Panc1 (cell line): ENCODE results near the gene TANK. TPM values are rescaled to one million over a fixed set of nuclear protein-coding genes. Genes with fewer than 3 reads are reported as not detected.

Experiments
- ATAC-seq: fragments of 200-7000 bp; cut with Tn5 transposase; 2 replicates; pipeline ENCODE4 v1.9.1; 2020; ENCODE audit warnings: mild to moderate bottlenecking, moderate library complexity
- BruUV-seq: library from RNA; stranded (reverse); fragments of 400-500 nt; replicated peaks from 2 replicates; lab custom pipeline; 2021; lab: Mats Ljungman, UMichigan
- CTCF ChIA-PET: fragments of 300-600 bp; sonication (Branson Sonifier 250); formaldehyde crosslinking; loops from one replicate; lab custom pipeline; 2022; ENCODE audit warnings: antibody characterized with exemption; lab: Charles Lee
- POLR2A ChIA-PET: fragments of 300-600 bp; sonication (Branson Sonifier 250); formaldehyde crosslinking; loops from one replicate; lab custom pipeline; 2022; ENCODE audit warnings: antibody characterized with exemption; lab: Charles Lee
- DNase-seq: peaks from one replicate; pipeline ENCODE4 v3.0.0-alpha.2; 2010; ENCODE audit warnings: low read depth, low spot score
- H3K27ac ChIP-seq: 2 replicates; pipeline ENCODE4 v1.5.1; 2011; ENCODE audit warnings: mild to moderate bottlenecking, low read length, inconsistent platforms
- H3K27me3 ChIP-seq: fragments of 200-500 bp; sonication (Bioruptor generic); 2 replicates; pipeline ENCODE4 v1.6.0; 2014; ENCODE audit warnings: low read length, inconsistent platforms; ENCODE audit not compliant: control insufficient read depth, insufficient read depth
- H3K36me3 ChIP-seq: fragments of 200-500 bp; sonication (Bioruptor generic); 2 replicates; pipeline ENCODE4 v1.5.1; 2014; ENCODE audit warnings: inconsistent platforms, mild to moderate bottlenecking, low read length, moderate library complexity; ENCODE audit not compliant: control insufficient read depth, insufficient read depth
- H3K4me1 ChIP-seq: 2 replicates; pipeline ENCODE4 v1.5.1; 2011; ENCODE audit warnings: inconsistent platforms, mild to moderate bottlenecking, low read length, moderate library complexity; ENCODE audit not compliant: control insufficient read depth, insufficient read depth
- H3K4me3 ChIP-seq, 2 experiments: 2 replicates each; pipeline ENCODE4 v1.5.1; 2011 to 2012; ENCODE audit warnings: low read depth in 2 of 2, low read length in 2 of 2, mild to moderate bottlenecking in 2 of 2, inconsistent platforms in 1 of 2, moderate library complexity in 1 of 2
- H3K9me3 ChIP-seq: fragments of 200-500 bp; sonication (Bioruptor generic); 2 replicates; pipeline ENCODE4 v1.5.1; 2014; ENCODE audit warnings: low read depth, mild to moderate bottlenecking, inconsistent platforms, low read length, moderate library complexity; ENCODE audit not compliant: control insufficient read depth, insufficient read depth
- CTCF ChIP-seq: fragments of 450-650 bp; IDR thresholded peaks from 2 replicates; pipeline ENCODE4 v1.5.1; 2017; ENCODE audit warnings: mild to moderate bottlenecking
- POLR2AphosphoS5 ChIP-seq: IDR thresholded peaks from 2 replicates; pipeline ENCODE4 v1.6.1; 2012; ENCODE audit warnings: mild to moderate bottlenecking, low read depth, low read length, moderate library complexity
- REST ChIP-seq, 2 experiments: IDR thresholded peaks; 2 replicates each; pipeline ENCODE4 v1.6.1; 2011 to 2012; ENCODE audit warnings: low read depth in 2 of 2, control low read depth in 1 of 2, low read length in 1 of 2, mild to moderate bottlenecking in 1 of 2, moderate library complexity in 1 of 2; ENCODE audit not compliant: insufficient read depth in 1 of 2
- SIN3A ChIP-seq: IDR thresholded peaks from 2 replicates; pipeline ENCODE4 v1.6.1; 2012; ENCODE audit warnings: low read depth, mild to moderate bottlenecking, low read length, moderate library complexity, borderline replicate concordance; ENCODE audit not compliant: insufficient read depth
- TCF7L2 ChIP-seq: IDR thresholded peaks from 2 replicates; pipeline ENCODE4 v1.6.1; 2011; ENCODE audit warnings: mild to moderate bottlenecking, low read depth, low read length, inconsistent platforms
- in situ Hi-C: cut with HindIII; loops from 2 replicates; pipeline ENCODE4 v1.10.0; 2016; ENCODE audit warnings: low sequenced_read_pairs, low pct_unique_long_range_greater_than_20kb
- intact Hi-C: fragments of 100-400 bp; cut with micrococcal nuclease; formaldehyde crosslinking; loops from one replicate; pipeline ENCODE4 v1.10.0; 2022; ENCODE audit not compliant: unreplicated experiment
- total RNA-seq: library from RNA; stranded (reverse); gene quantifications from one replicate; pipeline ENCODE4 v1.2.1, GENCODE V29; 2021; ENCODE audit not compliant: unreplicated experiment

The TANK gene
- total RNA-seq, 1 experiment from 2014 or later: 36.0 TPM

DNA sequence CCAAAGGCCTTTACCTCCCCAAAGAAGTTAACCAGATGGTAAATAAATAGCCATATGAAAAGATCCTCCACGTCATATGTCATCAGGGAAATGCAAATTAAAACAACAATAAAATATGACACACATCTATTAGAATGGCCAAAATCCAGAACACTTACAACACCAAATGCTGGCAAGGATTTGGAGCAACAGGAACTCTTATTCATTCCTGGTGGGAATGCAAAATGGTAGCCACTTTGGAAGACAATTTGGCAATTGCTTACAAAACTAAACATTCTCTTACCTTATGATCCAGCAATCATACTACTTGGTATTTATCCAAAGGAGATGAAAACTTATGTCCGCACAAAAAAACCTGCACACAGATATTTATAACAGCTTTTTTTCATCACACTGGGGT, 1.3 kb upstream of the TANK start:
- DNase-seq (no peak), ATAC-seq (no peak)
- Histone ChIP-seq H3K27ac (peak overlapping the region; percentile 98; the same call in 1 of the 2 replicates), H3K4me3 (no peak overlapping the region), H3K36me3 (peaks cover 25% of the 10 kb centered on the region), H3K27me3 (no peaks in the 10 kb centered on the region), H3K9me3 (no peaks in the 10 kb centered on the region), H3K4me1 (peaks cover 22% of the 10 kb centered on the region)
- POLR2A ChIA-PET: no interaction called here
- intact Hi-C loops: no loop called here
- CTCF ChIA-PET: no interaction called here
- in situ Hi-C loops: no loop called here
- BruUV-seq: no TSS peak
- TF ChIP-seq POLR2AphosphoS5 (no peak), CTCF (no peak), TCF7L2 (no peak), REST (IDR thresholded peaks at IDR 0.05; ENCODE audit: insufficient read depth in 1 of 2, low read depth in 2 of 2, low read length in 1 of 2) (no peak), SIN3A (no peak)

GRCh38 chr2:161159456-161160225, 587 bp upstream of the TANK start:
- no TSS peak for BruUV-seq
- Histone ChIP-seq H3K36me3 (peaks cover 27% of the 10 kb centered on the region), H3K27me3 (no peaks in the 10 kb centered on the region), H3K9me3 (no peaks in the 10 kb centered on the region), H3K27ac (peak overlapping the region; percentile 98), H3K4me1 (peaks cover 24% of the 10 kb centered on the region), H3K4me3 (peak overlapping the region; percentile 40 to 99)
- in situ Hi-C loops (no loop called here), intact Hi-C loops (no loop called here)
- DNase-seq (no peak), ATAC-seq (peak; percentile 2; the same call in 1 of the 2 replicates)
- TF ChIP-seq SIN3A: no peak
- no peak for TF ChIP-seq CTCF
- TF ChIP-seq REST (IDR thresholded peaks at IDR 0.05; ENCODE audit: insufficient read depth in 1 of 2, low read depth in 2 of 2, low read length in 1 of 2): no peak
- no peak for TF ChIP-seq POLR2AphosphoS5
- TF ChIP-seq TCF7L2: no peak
- POLR2A ChIA-PET: no interaction called here
- CTCF ChIA-PET: no interaction called here
